Heart left ventricle (tissue), 16 donors: ENCODE measurements around the gene PIP5KL1. TPM values are rescaled to one million over a fixed set of nuclear protein-coding genes. Genes with fewer than 3 reads are reported as not detected.
A peak's percentile ranks its signal among the peaks of the same experiment; 100 is the strongest.

Experiments
- ATAC-seq, 4 donors: fragments of 200-7000 bp; cut with Tn5 transposase; one replicate each; pipeline ENCODE4 v1.9.1; 2020 to 2022; ENCODE audit warnings: moderate library complexity in 4 of 4, mild to moderate bottlenecking in 3 of 4, moderate number of reproducible peaks in 1 of 4
- DNase-seq, 5 donors: peaks; one replicate each; pipeline ENCODE4 v3.0.0-alpha.2; 2020
- H3K27ac ChIP-seq, 12 donors: fragments of 200-600 bp; sonication (generic) in 4 of 12; one replicate each; pipeline versions ENCODE4 v1.5.0 to v1.8.0; 2016 to 2022; ENCODE audit warnings: mild to moderate bottlenecking in 2 of 12
- H3K27me3 ChIP-seq, 9 donors: fragments of 200-600 bp; sonication (generic) in 2 of 9; one replicate each; pipeline versions ENCODE4 v1.5.1 to v1.8.0; 2016 to 2022; ENCODE audit warnings: mild to moderate bottlenecking in 3 of 9
- H3K36me3 ChIP-seq, 9 donors: fragments of 200-600 bp; sonication (generic) in 2 of 9; one replicate each; pipeline versions ENCODE4 v1.5.0 to v1.8.0; 2018 to 2022; ENCODE audit warnings: mild to moderate bottlenecking in 2 of 9
- H3K4me1 ChIP-seq, 12 donors: fragments of 200-600 bp; sonication (generic) in 4 of 12; one replicate each; pipeline versions ENCODE4 v1.5.0 to v1.8.0; 2016 to 2022; ENCODE audit warnings: mild to moderate bottlenecking in 3 of 12
- H3K4me3 ChIP-seq, 12 donors: fragments of 200-600 bp; sonication (generic) in 4 of 12; one replicate each; pipeline versions ENCODE4 v1.5.0 to v1.8.0; 2017 to 2022; ENCODE audit warnings: mild to moderate bottlenecking in 9 of 12, moderate library complexity in 4 of 12
- H3K9me3 ChIP-seq, 12 donors: fragments of 200-600 bp; sonication (generic) in 4 of 12; one replicate each; pipeline versions ENCODE4 v1.5.0 to v1.8.0; 2016 to 2022; ENCODE audit warnings: mild to moderate bottlenecking in 1 of 12
- POLR2A ChIP-seq, 2 donors: fragments of 450-650 bp; IDR thresholded peaks; one replicate each; pipeline ENCODE4 v1.6.1; 2017; ENCODE audit warnings: antibody characterized with exemption in 2 of 2, mild to moderate bottlenecking in 2 of 2, moderate library complexity in 2 of 2
- WGBS, 4 donors: extraction: QIAGEN DNeasy Blood & Tissue Kit in 2 of 4; methylation state at CpG; one replicate each; pipeline versions ENCODE4 v1.1.5 to v1.1.7; 2013 to 2018; 5-methylcytosine and 5-hydroxymethylcytosine counted together
- intact Hi-C, 10 donors: fragments of 100-400 bp; cut with DNase I; formaldehyde crosslinking; loops; one replicate each; pipeline versions ENCODE4 v1.11.1 to v1.14.2; 2022
- polyA plus RNA-seq, 2 donors: library from polyadenylated mRNA; stranded (reverse); fragments of 200-250 nt; gene quantifications; one replicate each; pipeline ENCODE4 v1.2.3, GENCODE V29; 2013
- total RNA-seq, 9 donors: library from RNA; depleted of rRNA in 2 of 9; stranded (reverse); fragments of >200 nt in 2 of 9; fragmentation: NEBNext Ultra II Directional in 3 of 9; extraction: Animal tissue kit (Norgen Biotek cat#: 25700) in 3 of 9; gene quantifications; one replicate each; pipeline versions ENCODE4 v1.1.0 to v1.2.4, GENCODE V29; 2016 to 2023
- TF ChIP-seq, protein P1 (sequence below), 12 donors: fragments of 200-600 bp; sonication (generic) in 4 of 12; IDR thresholded peaks; one replicate each; pipeline versions ENCODE4 v1.5.0 to v1.8.0; 2018 to 2022; ENCODE audit warnings: antibody characterized with exemption in 12 of 12, mild to moderate bottlenecking in 5 of 12
- donor health status: ischemic (EF 13 %, LVEDD 7.1; RV severe dilation, severe dysfunction).
- donor health status: healthy with polysubstance abuse.
- donor health status: DM: no; HTN: yes; CAD: no.
- donor health status: DM: no; HTN: no; CAD: no.
- donor health status: ischemic (EF 25% LVEDD 6.9; RV normal size, moderate dysfunction).
- donor health status: ischemic (EF 25% LVEDD 5.7; RV mildly dilated, moderate dysfunction).
- donor health status: healthy.
- donor health status: DM: yes; HTN: yes; CAD: no.
- donor health status: ischemic (EF 35%, LVEDD 5.7; RV mildly dilated, moderate dysfunction).
- donor health status: nonischemic (EF 11% LVEDD 7.7; RV severe dilation, severe dysfunction).
- donor health status: DM: yes; HTN: yes; CAD: no.
- donor health status: PGD.
- donor health status: ischemic (EF 29% LVEDD 5.4; RV normal size, mild dysfunction).
- donor health status: nonischemic (EF 23%, LVEDD 6.1; RV moderate dilation, normal function).

PIP5KL1 gene
- total and polyA plus RNA-seq, 11 donors: 0.12 to 0.77 (median 0.50) TPM; not detected in 2

GRCh38 chr9:127880143-127880542 is 50.4 kb downstream of the PIP5KL1 start:
- 75 to 84% (median 82%) methylated on average over 8 of the region's 8 CpGs for WGBS, 4 donors
- ATAC-seq (no peak), DNase-seq (no peak)
- TF ChIP-seq, protein P1, sequence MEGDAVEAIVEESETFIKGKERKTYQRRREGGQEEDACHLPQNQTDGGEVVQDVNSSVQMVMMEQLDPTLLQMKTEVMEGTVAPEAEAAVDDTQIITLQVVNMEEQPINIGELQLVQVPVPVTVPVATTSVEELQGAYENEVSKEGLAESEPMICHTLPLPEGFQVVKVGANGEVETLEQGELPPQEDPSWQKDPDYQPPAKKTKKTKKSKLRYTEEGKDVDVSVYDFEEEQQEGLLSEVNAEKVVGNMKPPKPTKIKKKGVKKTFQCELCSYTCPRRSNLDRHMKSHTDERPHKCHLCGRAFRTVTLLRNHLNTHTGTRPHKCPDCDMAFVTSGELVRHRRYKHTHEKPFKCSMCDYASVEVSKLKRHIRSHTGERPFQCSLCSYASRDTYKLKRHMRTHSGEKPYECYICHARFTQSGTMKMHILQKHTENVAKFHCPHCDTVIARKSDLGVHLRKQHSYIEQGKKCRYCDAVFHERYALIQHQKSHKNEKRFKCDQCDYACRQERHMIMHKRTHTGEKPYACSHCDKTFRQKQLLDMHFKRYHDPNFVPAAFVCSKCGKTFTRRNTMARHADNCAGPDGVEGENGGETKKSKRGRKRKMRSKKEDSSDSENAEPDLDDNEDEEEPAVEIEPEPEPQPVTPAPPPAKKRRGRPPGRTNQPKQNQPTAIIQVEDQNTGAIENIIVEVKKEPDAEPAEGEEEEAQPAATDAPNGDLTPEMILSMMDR (IDR thresholded peaks at IDR 0.05): no peak
- no peak for TF ChIP-seq POLR2A (IDR thresholded peaks at IDR 0.05)
- Histone ChIP-seq H3K9me3 (no peaks in the 10 kb centered on the region), H3K36me3 (peaks cover 0 to 7% (median 0%) of the 10 kb centered on the region in 9 donors), H3K27me3 (no peaks in the 10 kb centered on the region), H3K4me1 (peaks cover 0 to 55% (median 36%) of the 10 kb centered on the region in 12 donors), H3K27ac (no peak overlapping the region), H3K4me3 (no peak overlapping the region)
- intact Hi-C loops: loop anchor here in 1 of 10 donors (10.0 kb wide), 1 partner anchor 395 kb away; no protein-coding TSS in a partner anchor

DNA sequence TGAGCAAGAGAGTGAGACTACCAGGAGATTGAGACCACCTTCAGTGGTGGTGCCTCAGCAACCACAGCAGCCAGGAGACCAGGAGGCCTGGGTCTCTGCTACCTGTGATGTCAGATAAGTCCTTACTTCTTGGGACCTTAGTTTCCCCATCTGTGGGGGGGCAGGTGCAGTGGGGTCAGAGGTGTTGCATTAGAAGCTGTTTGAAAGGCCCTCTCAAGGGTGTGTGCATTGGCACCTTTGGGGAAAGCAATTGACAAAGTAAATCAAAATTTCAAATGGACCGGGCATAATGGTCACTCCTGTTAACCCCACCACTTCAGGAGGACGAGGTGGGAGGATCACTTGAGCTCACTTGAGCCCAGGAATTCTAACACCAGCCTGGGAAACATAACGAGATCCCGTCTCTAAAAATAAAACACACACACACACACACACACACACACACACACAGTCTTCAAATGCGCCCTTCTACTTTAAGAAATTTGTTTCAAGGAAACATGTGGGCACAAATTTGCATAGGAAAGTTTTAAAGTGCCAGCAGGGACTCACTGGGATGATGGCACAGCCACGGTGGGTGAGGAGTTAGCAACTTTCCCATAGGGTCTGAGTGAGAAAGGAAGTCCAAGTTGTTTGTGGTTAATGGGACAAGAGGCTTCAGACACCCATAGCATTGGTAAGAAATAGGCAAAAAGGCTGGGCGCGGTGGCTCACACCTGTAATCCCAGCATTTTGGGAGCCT is 51.8 kb downstream of the PIP5KL1 start:
- Histone ChIP-seq H3K27ac (no peak overlapping the region), H3K27me3 (no peaks in the 10 kb centered on the region), H3K36me3 (no peaks in the 10 kb centered on the region), H3K4me3 (no peak overlapping the region), H3K9me3 (no peaks in the 10 kb centered on the region), H3K4me1 (peaks cover 3 to 55% (median 37%) of the 10 kb centered on the region in 12 donors)
- intact Hi-C loops: loop anchor here in 1 of 10 donors (5.0 kb wide), 1 partner anchor 77 kb away; the partner anchor contains the start of gene FPGS
- DNase-seq (no peak), ATAC-seq (no peak)
- TF ChIP-seq, protein P1 (IDR thresholded peaks at IDR 0.05): no peak
- TF ChIP-seq POLR2A (IDR thresholded peaks at IDR 0.05): no peak
- WGBS, 4 donors: 58 to 64% (median 60%) methylated on average over 8 of the region's 8 CpGs

DNA sequence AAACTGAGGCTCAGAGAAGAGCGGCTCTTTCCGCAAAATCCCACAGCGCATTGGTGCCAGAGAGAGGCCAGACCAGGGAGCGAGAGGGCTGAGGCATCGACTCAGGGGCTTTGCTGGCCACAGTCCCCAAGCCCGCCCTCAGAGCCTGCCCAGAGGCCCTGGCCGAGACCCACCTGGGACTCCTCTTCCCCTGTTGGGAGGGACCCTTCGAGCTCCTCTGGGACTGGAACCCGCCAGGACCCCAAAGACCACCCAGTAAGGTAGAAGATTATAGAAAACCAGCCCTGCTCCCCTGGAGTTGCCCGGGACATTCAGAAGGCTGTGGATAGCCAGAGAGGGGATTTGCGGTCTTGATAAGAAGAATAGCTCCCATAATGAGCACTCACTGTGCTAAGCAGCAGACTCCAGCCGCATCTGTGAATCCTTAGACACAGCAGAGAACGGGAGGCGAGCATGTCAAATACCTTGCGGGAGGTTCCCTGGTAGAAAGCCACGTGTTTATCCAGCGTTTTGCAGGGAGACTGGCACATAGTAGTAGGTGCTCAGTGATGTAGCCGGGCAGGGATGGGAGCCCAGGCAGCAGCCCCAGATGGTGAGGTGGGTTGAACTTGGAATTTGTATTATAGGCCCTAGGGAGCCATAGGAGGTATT is 52.5 kb downstream of the PIP5KL1 start:
- Histone ChIP-seq H3K36me3 (peaks cover 0 to 6% (median 0%) of the 10 kb centered on the region in 9 donors), H3K27ac (peak overlapping the region in 11 of 12 donors; percentile 64 to 98 (median 93)), H3K27me3 (no peaks in the 10 kb centered on the region), H3K4me3 (peak overlapping the region; percentile 55 to 94 (median 66)), H3K9me3 (no peaks in the 10 kb centered on the region), H3K4me1 (peaks cover 3 to 62% (median 44%) of the 10 kb centered on the region in 12 donors)
- intact Hi-C loops: loop anchor here in 1 of 10 donors (5.0 kb wide), 1 partner anchor 76 kb away; the partner anchor contains the start of gene FPGS
- no peak for TF ChIP-seq POLR2A (IDR thresholded peaks at IDR 0.05)
- TF ChIP-seq, protein P1 (IDR thresholded peaks at IDR 0.05): no peak
- WGBS, 4 donors: 34 to 55% (median 38%) methylated on average over 10 to 18 of the region's 18 CpGs
- ATAC-seq (no peak), DNase-seq (peak in 1 of 5 donors; percentile 29)

DNA sequence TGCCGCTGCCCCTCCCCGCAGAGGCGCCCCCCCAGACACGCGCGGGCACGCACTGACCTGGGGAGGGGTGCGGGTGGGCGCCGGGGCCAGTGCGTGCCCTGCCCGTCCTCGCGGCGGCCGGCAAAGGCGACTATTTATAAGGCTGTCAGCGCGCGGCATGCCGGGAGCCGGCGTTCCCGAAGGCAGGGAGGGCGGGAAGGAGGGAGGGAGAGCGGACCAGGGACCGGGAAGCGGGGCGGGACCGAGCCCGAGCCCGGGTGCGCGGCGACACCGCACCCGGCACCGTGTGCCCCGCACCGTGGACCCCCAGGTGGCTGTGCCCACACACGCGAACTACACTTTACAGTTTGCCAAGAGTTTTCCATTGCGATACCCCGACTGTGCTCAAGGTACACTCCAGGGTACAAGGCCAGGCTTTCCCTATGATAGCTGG is 53.0 kb downstream of the PIP5KL1 start, which contains the start of gene AK1:
AK1 (minus strand) TSS at position 110 of the 433 bp plus-strand sequence. CDS start 3,058 bp downstream, outside the sequence.
- peak; percentile 88 to 93 (median 89) for DNase-seq
- Histone ChIP-seq H3K4me3 (peak within 1 kb of the TSS; percentile 55 to 94 (median 66)), H3K27me3 (no peaks in the 10 kb centered on the region), H3K9me3 (no peaks in the 10 kb centered on the region), H3K4me1 (peaks cover 3 to 63% (median 43%) of the 10 kb centered on the region in 12 donors), H3K27ac (peak within 1 kb of the TSS; percentile 64 to 98 (median 92)), H3K36me3 (peaks cover 0 to 11% (median 5%) of the 10 kb centered on the region in 9 donors)
- TF ChIP-seq POLR2A (IDR thresholded peaks at IDR 0.05): peak in 1 of 2 donors; percentile 83
- TF ChIP-seq, protein P1 (IDR thresholded peaks at IDR 0.05): peak in 1 of 12 donors; percentile 10
- peak; percentile 14 to 81 (median 76) for ATAC-seq
- WGBS, 4 donors: 1% methylated on average over 41 to 44 of the region's 44 CpGs; no CpG with 5 or more reads in 1 of the 4 donors
- intact Hi-C loops: loop anchor here in 1 of 10 donors (5.0 kb wide), 1 partner anchor 75 kb away; the partner anchor contains the start of gene FPGS
